ENCODE results near the gene GFI1B.
"Not testable (repeated sequence)": the region's sequence is repeated elsewhere in the genome, so short reads cannot be mapped to it uniquely, and the experiment has no call there.

The GFI1B gene

GRCh38 chr9:132978451-132979131 lies at the start of gene GFI1B:
TSS of gene GFI1B (plus strand) at chr9:132978694. CDS start at chr9:132986679, 7,985 bp downstream.
- DNase-seq = no peak

GRCh38 chr9:132931178-132931735 lies 47.2 kb upstream of the GFI1B start:
- no peak for DNase-seq

GRCh38 chr9:132935026-132935425 lies 43.5 kb upstream of the GFI1B start:
- no peak for DNase-seq

DNA sequence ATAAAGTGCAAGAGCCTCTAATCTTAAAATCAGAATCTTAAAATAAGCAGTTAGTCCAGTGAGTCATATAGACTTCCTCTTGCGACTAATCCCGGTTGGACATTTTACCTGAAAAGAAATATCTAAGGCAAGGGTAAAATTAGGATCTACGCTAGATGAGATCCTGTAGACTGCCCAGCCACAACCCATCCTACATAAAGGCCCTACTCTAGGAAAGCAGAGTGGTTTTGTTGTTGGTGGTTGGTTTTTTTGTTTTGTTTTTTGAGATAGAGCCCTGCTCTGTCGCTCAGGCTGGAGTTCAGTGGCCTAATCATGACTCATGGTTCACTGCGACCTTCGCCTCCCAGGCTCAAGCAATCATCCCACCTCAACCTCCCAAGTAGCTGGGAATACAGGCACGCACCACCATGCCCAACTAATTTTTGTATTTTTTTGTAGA lies 41.0 kb upstream of the GFI1B start:
- no peak for DNase-seq

- DNase-seq = no peak
Measured at GRCh38 chr9:132939169-132939568, 39.3 kb upstream of the GFI1B start.

- DNase-seq = no peak
Measured at GRCh38 chr9:132942541-132943182, 35.8 kb upstream of the GFI1B start.

DNA sequence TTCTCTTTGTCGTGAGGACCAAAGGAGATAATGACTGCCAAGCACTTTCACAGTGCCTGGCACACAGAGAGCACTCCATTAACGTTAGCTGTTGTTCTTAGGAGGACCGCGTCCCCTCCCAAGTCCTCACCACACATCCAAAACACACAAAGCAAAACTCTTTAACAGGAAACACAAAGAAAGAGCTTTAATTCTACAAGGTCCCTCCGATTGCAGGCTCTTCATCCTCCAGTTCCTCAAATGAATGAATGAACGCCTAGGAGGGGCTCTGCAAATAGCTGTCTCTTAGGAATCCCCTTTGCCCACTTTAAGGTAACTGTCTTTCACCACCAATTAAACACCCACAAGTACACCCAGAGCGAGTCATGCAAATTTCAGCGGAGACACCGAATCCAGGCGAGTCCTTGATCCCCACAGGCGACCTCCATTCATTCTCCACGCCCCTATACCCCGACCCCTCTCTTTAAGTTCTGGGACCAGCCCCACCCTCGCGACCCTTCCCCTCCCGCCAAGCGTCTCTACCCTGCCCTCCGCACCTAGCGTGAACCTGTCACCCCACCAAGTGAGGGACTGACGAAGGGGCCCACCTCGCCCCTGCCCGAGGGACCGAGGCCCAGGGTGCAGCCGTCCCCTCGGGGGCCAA lies 34.7 kb upstream of the GFI1B start:
- DNase-seq = peak in 1 of 2 experiments; percentile 1

- peak; percentile 97 to 98 for DNase-seq
Measured at GRCh38 chr9:132944294-132945185, 34.0 kb upstream of the GFI1B start, which contains the start of gene TSC1. TSS of gene TSC1 (minus strand) at chr9:132944616. CDS start at chr9:132928872, 15,744 bp downstream.

- no peak for DNase-seq
Measured at GRCh38 chr9:132945186-132946130, 33.0 kb upstream of the GFI1B start.

DNA sequence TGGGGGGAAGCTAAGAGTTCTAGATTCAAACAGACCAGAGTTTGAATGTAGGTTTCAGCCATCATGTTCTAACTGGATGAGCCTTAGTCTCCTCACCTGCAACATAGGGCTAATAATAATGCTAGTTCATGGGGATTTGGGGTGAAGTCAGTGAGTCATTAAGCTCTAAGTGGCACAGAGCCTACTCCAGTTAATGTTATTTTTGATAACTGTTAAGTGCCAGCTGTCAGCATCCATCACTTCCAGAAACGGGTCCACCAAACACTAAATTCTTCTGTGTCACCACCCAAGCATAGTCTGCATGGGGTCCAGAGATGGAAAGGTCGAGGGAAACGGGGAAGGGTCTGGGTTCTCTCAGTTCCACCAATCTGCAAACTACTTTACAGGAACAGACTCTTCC lies 32.3 kb upstream of the GFI1B start:
- no peak for DNase-seq

- DNase-seq = no peak
Measured at GRCh38 chr9:132946631-132947295, 31.7 kb upstream of the GFI1B start.

DNA sequence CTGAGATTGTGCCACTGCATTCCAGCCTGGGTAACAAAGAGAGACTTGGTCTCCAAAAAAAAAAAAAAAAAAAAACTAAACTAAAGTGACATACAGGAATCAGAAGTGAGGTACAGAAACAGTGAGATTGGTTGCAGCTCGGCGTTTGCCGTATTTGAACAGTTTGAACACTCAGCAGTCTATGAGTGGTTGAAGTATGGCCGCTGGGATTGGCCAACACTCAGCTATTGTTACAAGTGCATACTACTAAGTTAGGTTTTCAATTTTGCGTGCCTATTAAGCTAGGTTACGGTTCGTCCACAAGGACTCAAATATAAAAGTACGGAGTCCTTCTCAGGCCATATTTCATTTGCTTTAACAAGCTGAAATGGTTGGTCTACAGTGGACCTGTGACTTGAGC lies 30.7 kb upstream of the GFI1B start:
- no peak for DNase-seq

DNA sequence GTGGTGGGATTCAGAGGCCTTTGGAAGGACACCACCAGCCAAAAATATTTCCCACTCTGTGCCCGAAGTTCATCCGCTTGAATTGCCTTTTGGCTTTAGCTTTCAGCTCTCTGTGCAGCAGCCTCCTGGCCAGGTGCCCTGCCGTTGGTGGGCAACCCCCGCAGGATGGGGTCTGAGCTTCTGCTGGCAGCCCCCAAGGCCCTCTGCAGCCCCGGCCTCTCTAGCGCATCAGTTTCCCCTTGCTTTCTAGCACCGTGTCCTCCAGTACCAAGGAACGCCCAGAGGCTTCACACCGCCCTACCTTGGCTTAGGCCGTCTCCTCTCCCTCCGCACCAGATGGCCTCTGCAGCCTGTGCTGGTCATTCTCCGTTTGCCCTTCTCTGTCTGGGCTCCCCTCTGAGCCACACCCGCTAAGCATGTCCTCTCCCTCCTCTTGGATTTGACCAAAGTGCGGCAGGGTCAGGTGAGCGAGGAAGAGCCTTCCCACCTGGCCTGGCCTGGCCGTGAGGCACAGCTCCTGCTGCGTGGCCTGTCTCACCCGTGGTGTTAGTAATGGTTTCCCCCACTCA lies 29.9 kb upstream of the GFI1B start:
- DNase-seq = no peak

GRCh38 chr9:132949709-132950108 lies 28.8 kb upstream of the GFI1B start:
- no peak for DNase-seq

- no peak for DNase-seq
Measured at GRCh38 chr9:132955123-132955522, 23.4 kb upstream of the GFI1B start.

DNA sequence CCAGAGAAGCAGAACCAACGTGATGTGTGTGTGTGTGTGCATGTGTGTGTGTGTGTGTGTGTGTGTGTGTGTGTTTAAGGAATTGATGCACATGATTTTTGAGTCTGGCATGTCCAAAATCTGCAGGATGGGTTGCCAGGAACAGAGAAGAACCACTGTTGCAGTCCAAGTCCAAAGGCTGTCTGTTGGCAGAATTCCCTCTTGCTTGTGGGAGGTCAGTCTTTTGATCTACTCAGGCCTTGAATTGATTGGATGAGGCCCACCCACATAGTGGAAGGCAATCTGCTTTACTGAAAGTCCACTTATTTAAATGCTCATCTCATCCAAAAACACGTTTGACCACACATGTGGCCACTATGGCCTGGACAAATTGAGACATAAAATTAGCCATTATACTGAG lies 22.7 kb upstream of the GFI1B start:
- no peak for DNase-seq

GRCh38 chr9:132957805-132958204 lies 20.7 kb upstream of the GFI1B start:
- DNase-seq = no peak

GRCh38 chr9:132961002-132961401 lies 17.5 kb upstream of the GFI1B start:
- DNase-seq = no peak

DNA sequence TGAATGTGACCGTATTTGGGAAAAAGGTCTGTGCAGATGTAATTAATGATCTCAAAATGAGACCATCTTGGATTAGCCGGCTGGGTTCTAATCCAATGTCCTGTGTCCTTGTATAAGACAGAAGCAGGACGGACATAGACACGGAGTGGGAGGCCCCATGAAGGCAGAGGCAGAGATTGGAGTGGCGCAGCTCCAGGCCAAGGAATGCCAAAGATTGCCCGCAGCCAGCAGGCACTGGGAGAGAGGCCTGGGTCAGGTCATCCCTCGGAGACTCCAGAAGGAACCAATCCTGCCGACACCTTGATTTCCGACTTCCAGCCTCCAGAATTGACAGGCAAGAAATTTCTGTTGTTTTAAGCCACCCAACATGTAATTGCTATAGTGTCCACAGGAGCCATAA lies 13.0 kb upstream of the GFI1B start:
- no peak for DNase-seq

DNA sequence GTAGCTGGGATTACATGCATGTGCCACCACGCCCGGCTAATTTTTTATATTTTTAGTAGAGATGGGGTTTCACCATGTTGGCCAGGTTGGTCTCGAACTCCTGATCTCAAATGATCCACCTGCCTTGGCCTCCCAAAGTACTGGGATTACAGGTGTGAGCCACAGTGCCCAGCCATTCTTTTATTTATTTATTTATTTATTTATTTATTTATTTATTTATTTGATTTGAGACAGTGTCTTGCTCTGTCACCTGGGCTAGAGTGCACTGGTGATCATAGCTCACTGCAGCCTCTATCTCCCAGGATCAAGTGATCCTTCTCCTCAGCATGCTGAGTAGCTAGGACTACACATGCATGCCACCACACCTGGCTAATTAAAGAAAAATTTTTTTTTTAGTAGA lies 10.6 kb upstream of the GFI1B start:
- DNase-seq = not testable (repeated sequence)

- no peak for DNase-seq
Measured at GRCh38 chr9:132969783-132970182, 8.7 kb upstream of the GFI1B start.

All from activated CD4-positive, alpha-beta T cell treated with anti-CD3 and anti-CD28 coated beads, Interleukin-2, amount 50 U/mL, for 4 hours (primary cell).